Endothelial cell of umbilical vein (primary cell): ENCODE results near the gene TMEM38A.
"Not testable (repeated sequence)": the region's sequence is repeated elsewhere in the genome, so short reads cannot be mapped to it uniquely, and the experiment has no call there.

ENCODE experiments used
- EZH2 ChIP-seq: IDR thresholded peaks from 2 replicates; pipeline ENCODE4 v1.6.1; 2012; ENCODE audit warnings: borderline replicate concordance, low read depth, mild to moderate bottlenecking, moderate library complexity, low read length, inconsistent platforms; ENCODE audit not compliant: severe bottlenecking
- FOS ChIP-seq: IDR thresholded peaks from 2 replicates; pipeline ENCODE4 v1.6.1; 2011; ENCODE audit warnings: mild to moderate bottlenecking, low read length, moderate library complexity, borderline replicate concordance; ENCODE audit not compliant: insufficient read depth
- GATA2 ChIP-seq: IDR thresholded peaks from 2 replicates; pipeline ENCODE4 v1.7.0; 2011; ENCODE audit warnings: low read depth, mild to moderate bottlenecking, moderate library complexity, mixed read lengths, low read length; ENCODE audit not compliant: insufficient read length, insufficient read depth
- JUN ChIP-seq: IDR thresholded peaks from 2 replicates; pipeline ENCODE4 v1.6.1; 2011; ENCODE audit warnings: borderline replicate concordance, low read depth; ENCODE audit not compliant: insufficient read length, insufficient read depth
- MAX ChIP-seq: IDR thresholded peaks from 2 replicates; pipeline ENCODE4 v1.6.1; 2011; ENCODE audit not compliant: insufficient read depth, insufficient read length
- MYC ChIP-seq: IDR thresholded peaks from one replicate; pipeline ENCODE4 v1.6.1; 2011; ENCODE audit warnings: mild to moderate bottlenecking, low read depth, low read length
- POLR2A ChIP-seq: IDR thresholded peaks from 2 replicates; pipeline ENCODE4 v1.6.1; 2012; ENCODE audit warnings: low read depth, mild to moderate bottlenecking, control low read depth, low read length
- POLR2AphosphoS5 ChIP-seq: IDR thresholded peaks from 2 replicates; pipeline ENCODE4 v1.6.1; 2012; ENCODE audit warnings: low read depth, mild to moderate bottlenecking, control low read depth, low read length, moderate library complexity; ENCODE audit not compliant: insufficient read depth
- TF ChIP-seq, protein P1 (sequence below), 2 donors: IDR thresholded peaks; 1 replicate in 1 of 2; 2 replicates in 1 of 2; pipeline ENCODE4 v1.5.1; 2011; ENCODE audit warnings: low read length in 2 of 2, mild to moderate bottlenecking in 2 of 2, moderate library complexity in 2 of 2, control low read depth in 1 of 2, inconsistent platforms in 1 of 2, low read depth in 1 of 2; ENCODE audit not compliant: insufficient read depth in 1 of 2; ENCODE audit errors: extremely low read depth in 1 of 2

DNA sequence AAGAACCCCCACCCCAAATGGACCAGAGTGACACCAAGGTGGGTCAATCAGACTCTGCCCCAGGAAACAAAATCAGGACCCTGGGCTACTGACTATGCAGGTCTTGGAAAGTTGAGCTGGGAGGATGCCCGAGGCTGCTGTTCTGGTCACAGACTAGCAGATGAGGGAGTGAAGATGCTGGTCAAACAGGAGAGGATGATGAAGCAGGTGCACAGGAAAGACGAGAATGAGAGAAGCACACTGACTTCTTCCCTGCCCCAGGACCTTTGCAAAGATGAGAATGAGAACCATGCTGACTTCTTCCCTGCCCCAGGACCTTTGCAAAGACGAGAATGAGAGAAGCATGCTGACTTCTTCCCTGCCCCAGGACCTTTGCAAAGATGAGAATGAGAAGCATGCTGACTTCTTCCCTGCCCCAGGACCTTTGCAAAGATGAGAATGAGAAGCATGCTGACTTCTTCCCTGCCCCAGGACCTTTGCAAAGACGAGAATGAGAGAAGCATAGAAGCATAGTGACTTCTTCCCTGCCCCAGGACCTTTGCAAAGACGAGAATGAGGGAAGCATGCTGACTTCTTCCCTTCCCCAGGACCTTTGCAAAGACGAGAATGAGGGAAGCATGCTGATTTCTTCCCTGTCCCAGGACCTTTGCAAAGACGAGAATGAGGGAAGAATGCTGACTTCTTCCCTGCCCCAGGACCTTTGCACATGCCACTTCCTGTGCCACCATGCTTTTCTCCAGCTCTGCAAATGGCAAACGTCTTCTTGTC lies 9.3 kb upstream of the TMEM38A start:
- TF ChIP-seq, protein P1, sequence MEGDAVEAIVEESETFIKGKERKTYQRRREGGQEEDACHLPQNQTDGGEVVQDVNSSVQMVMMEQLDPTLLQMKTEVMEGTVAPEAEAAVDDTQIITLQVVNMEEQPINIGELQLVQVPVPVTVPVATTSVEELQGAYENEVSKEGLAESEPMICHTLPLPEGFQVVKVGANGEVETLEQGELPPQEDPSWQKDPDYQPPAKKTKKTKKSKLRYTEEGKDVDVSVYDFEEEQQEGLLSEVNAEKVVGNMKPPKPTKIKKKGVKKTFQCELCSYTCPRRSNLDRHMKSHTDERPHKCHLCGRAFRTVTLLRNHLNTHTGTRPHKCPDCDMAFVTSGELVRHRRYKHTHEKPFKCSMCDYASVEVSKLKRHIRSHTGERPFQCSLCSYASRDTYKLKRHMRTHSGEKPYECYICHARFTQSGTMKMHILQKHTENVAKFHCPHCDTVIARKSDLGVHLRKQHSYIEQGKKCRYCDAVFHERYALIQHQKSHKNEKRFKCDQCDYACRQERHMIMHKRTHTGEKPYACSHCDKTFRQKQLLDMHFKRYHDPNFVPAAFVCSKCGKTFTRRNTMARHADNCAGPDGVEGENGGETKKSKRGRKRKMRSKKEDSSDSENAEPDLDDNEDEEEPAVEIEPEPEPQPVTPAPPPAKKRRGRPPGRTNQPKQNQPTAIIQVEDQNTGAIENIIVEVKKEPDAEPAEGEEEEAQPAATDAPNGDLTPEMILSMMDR (IDR thresholded peaks at IDR 0.05; ENCODE audit: extremely low read depth in 1 of 2, insufficient read depth in 1 of 2, low read depth in 1 of 2, low read length in 2 of 2), result not testable (repeated sequence)
- not testable (repeated sequence) for TF ChIP-seq MYC, EZH2, MAX, FOS, POLR2A, POLR2AphosphoS5, GATA2, JUN
